ENCODE results near the gene ASTN1. TPM values are rescaled to one million over a fixed set of nuclear protein-coding genes. Genes with fewer than 3 reads are reported as not detected.

ASTN1 gene
- total RNA-seq, 2 experiments from 2014 or later: not detected

DNA sequence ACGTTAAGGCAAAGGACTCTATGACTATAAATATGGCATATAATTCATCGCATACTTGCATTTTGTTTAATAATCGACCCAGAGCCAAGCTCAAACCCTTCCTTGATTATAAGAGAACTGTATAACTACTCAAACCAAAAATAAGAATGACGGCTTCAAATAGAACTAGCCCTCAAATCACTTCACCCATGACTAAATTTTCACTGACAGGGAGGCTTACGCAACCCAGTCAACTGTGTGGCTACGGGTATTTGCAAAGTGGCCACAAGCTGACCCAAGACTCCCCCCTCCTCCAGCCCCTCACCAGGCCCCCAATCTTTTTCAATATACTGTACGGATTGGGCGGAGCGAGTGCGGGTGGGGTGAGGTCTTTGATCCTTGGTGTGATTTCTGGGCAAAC is 268.3 kb downstream of the ASTN1 start:
- ChIA-PET CTCF (ENCODE audit: unreplicated experiment) (no interaction called here), POLR2A (no interaction called here)
- Histone ChIP-seq H3K4me3 (ENCODE audit: low read depth, low read length, poor library complexity, severe bottlenecking) (no peak overlapping the region), H3K27ac (ENCODE audit: low read depth, low read length, poor library complexity, severe bottlenecking) (no peak overlapping the region), H2AFZ (ENCODE audit: low read length) (no peak overlapping the region), H4K20me1 (ENCODE audit: insufficient read depth, low read length) (no peaks in the 10 kb centered on the region), H3K9me3 (ENCODE audit: low read length) (no peaks in the 10 kb centered on the region), H3K79me2 (ENCODE audit: insufficient read depth, low read depth, low read length) (no peaks in the 10 kb centered on the region), H3K9me2 (ENCODE audit: insufficient read depth, low read length) (no peaks in the 10 kb centered on the region), H3K4me2 (ENCODE audit: low read length) (no peak overlapping the region), H3K4me1 (ENCODE audit: insufficient read depth, low read length, poor library complexity, severe bottlenecking) (no peaks in the 10 kb centered on the region), H3K36me3 (ENCODE audit: insufficient read depth, low read length) (no peaks in the 10 kb centered on the region)
- intact Hi-C loops (cut with micrococcal nuclease; ENCODE audit: unreplicated experiment): loop anchor here (2.0 to 5.0 kb wide), 3 partner anchors 53 to 1051 kb away; no protein-coding TSS in a partner anchor
- TF ChIP-seq EZH2phosphoT487 (IDR thresholded peaks at IDR 0.05; ENCODE audit: borderline replicate concordance, low read depth, low read length): no peak
- DNase-seq (ENCODE audit: low spot score): no peak
- no TSS peak for BruUV-seq (replicated peaks)

GRCh38 chr1:176894450-176894849 is 270.1 kb downstream of the ASTN1 start:
- TF ChIP-seq EZH2phosphoT487 (IDR thresholded peaks at IDR 0.05; ENCODE audit: borderline replicate concordance, low read depth, low read length): no peak
- TF ChIP-seq, protein P1, sequence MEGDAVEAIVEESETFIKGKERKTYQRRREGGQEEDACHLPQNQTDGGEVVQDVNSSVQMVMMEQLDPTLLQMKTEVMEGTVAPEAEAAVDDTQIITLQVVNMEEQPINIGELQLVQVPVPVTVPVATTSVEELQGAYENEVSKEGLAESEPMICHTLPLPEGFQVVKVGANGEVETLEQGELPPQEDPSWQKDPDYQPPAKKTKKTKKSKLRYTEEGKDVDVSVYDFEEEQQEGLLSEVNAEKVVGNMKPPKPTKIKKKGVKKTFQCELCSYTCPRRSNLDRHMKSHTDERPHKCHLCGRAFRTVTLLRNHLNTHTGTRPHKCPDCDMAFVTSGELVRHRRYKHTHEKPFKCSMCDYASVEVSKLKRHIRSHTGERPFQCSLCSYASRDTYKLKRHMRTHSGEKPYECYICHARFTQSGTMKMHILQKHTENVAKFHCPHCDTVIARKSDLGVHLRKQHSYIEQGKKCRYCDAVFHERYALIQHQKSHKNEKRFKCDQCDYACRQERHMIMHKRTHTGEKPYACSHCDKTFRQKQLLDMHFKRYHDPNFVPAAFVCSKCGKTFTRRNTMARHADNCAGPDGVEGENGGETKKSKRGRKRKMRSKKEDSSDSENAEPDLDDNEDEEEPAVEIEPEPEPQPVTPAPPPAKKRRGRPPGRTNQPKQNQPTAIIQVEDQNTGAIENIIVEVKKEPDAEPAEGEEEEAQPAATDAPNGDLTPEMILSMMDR (conservative IDR thresholded peaks at IDR 0.05; ENCODE audit: low read length): no peak
- intact Hi-C loops (cut with micrococcal nuclease; ENCODE audit: unreplicated experiment): no loop called here
- no peak overlapping the region for H2AFZ ChIP-seq (ENCODE audit: low read length)
- no peaks in the 10 kb centered on the region for H4K20me1 ChIP-seq (ENCODE audit: insufficient read depth, low read length)
- H3K4me3 ChIP-seq (ENCODE audit: low read depth, low read length, poor library complexity, severe bottlenecking): no peak overlapping the region
- no peaks in the 10 kb centered on the region for H3K9me3 ChIP-seq (ENCODE audit: low read length)
- H3K4me1 ChIP-seq (ENCODE audit: insufficient read depth, low read length, poor library complexity, severe bottlenecking): no peaks in the 10 kb centered on the region
- no peak overlapping the region for H3K4me2 ChIP-seq (ENCODE audit: low read length)
- ChIA-PET POLR2A (no interaction called here), CTCF (ENCODE audit: unreplicated experiment) (no interaction called here)
- BruUV-seq (replicated peaks): no TSS peak
- no peak for DNase-seq (ENCODE audit: low spot score)
- no peaks in the 10 kb centered on the region for H3K79me2 ChIP-seq (ENCODE audit: insufficient read depth, low read depth, low read length)
- no peaks in the 10 kb centered on the region for H3K9me2 ChIP-seq (ENCODE audit: insufficient read depth, low read length)
- H3K27ac ChIP-seq (ENCODE audit: low read depth, low read length, poor library complexity, severe bottlenecking): no peak overlapping the region
- no peaks in the 10 kb centered on the region for H3K36me3 ChIP-seq (ENCODE audit: insufficient read depth, low read length)

DNA sequence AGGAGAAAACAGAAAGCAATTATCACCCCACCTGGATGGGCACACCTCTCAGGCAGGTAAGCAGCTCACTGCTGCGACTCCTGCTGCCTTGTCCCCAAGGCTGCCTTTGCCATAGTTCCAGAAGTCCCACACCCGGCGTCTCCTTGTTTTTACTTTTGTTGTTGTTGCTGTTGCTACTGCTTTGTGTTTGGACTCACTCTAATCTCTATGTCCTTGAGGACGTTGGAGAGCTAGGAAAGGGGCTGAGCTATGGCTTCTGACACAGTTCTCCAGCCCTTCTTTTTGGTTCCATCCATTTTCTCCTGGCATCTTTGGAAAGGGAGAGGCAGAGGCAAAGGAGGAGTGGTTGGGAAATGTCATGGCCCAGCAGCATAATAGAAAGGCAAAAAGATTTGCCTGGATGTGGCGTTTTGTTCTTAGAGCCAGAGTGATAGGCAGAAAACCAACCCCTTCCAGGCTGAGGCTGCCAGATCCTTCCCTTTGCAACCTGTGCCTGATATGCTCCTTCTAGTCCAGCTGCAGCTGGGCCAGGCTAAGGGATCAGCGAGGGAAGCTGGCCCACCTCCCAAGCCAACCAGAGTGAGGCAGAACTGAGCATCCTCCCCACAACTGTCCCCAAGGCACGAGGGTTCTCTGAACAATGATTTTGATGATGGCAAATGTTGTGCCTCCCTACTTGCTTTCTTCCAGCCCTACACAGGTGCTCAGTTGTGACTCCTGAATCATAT is 270.7 kb downstream of the ASTN1 start:
- Histone ChIP-seq H3K4me1 (ENCODE audit: insufficient read depth, low read length, poor library complexity, severe bottlenecking) (no peaks in the 10 kb centered on the region), H3K36me3 (ENCODE audit: insufficient read depth, low read length) (no peaks in the 10 kb centered on the region), H3K9me3 (ENCODE audit: low read length) (no peaks in the 10 kb centered on the region), H3K4me3 (ENCODE audit: low read depth, low read length, poor library complexity, severe bottlenecking) (no peak overlapping the region), H3K4me2 (ENCODE audit: low read length) (no peak overlapping the region), H2AFZ (ENCODE audit: low read length) (no peak overlapping the region), H3K9me2 (ENCODE audit: insufficient read depth, low read length) (no peaks in the 10 kb centered on the region), H3K27ac (ENCODE audit: low read depth, low read length, poor library complexity, severe bottlenecking) (no peak overlapping the region), H3K79me2 (ENCODE audit: insufficient read depth, low read depth, low read length) (no peaks in the 10 kb centered on the region), H4K20me1 (ENCODE audit: insufficient read depth, low read length) (no peaks in the 10 kb centered on the region)
- TF ChIP-seq EZH2phosphoT487 (IDR thresholded peaks at IDR 0.05; ENCODE audit: borderline replicate concordance, low read depth, low read length): no peak
- TF ChIP-seq, protein P1 (conservative IDR thresholded peaks at IDR 0.05; ENCODE audit: low read length): no peak
- POLR2A ChIA-PET: no interaction called here
- CTCF ChIA-PET (ENCODE audit: unreplicated experiment): no interaction called here
- intact Hi-C loops (cut with micrococcal nuclease; ENCODE audit: unreplicated experiment): no loop called here
- BruUV-seq (replicated peaks): no TSS peak
- DNase-seq (ENCODE audit: low spot score): no peak

Measured in OCI-LY7 (cell line).